Bronchial epithelial cell (primary cell): ENCODE results near the gene SRGAP1. TPM values are rescaled to one million over a fixed set of nuclear protein-coding genes. Genes with fewer than 3 reads are reported as not detected.

Source experiments
- DNase-seq: peaks from one replicate; pipeline ENCODE4 v3.0.0-alpha.2; 2010; ENCODE audit warnings: low read depth
- FAIRE-seq: peaks from 2 replicates; lab custom pipeline; 2011; peaks lifted over from hg19 to GRCh38; lab: Jason Lieb, UNC
- H3K27me3 ChIP-seq: 2 replicates; pipeline ENCODE4 v1.5.1; 2011; ENCODE audit warnings: low read length; ENCODE audit not compliant: control insufficient read depth, insufficient read depth
- H3K36me3 ChIP-seq: 2 replicates; pipeline ENCODE4 v1.5.1; 2011; ENCODE audit warnings: low read length; ENCODE audit not compliant: control insufficient read depth, insufficient read depth
- H3K4me3 ChIP-seq: 2 replicates; pipeline ENCODE4 v1.5.1; 2011; ENCODE audit warnings: mild to moderate bottlenecking, low read depth, low read length, control low read depth
- CTCF ChIP-seq: IDR thresholded peaks from 2 replicates; pipeline ENCODE4 v1.5.1; 2011; ENCODE audit warnings: mild to moderate bottlenecking, moderate library complexity, low read length, control low read depth, inconsistent platforms; ENCODE audit not compliant: insufficient read depth, severe bottlenecking
- total RNA-seq: library from RNA; depleted of rRNA; stranded (reverse); fragments of >200 nt; gene quantifications from 2 replicates; pipeline ENCODE4 v1.2.1, GENCODE V29; 2014

The SRGAP1 gene
- total RNA-seq, 1 donor from 2014 or later, result 4.5 TPM

- DNase-seq (peak; percentile 75), FAIRE-seq (no peak)
- TF ChIP-seq CTCF, result no peak
- Histone ChIP-seq H3K4me3 (no peak overlapping the region), H3K27me3 (no peaks in the 10 kb centered on the region), H3K36me3 (no peaks in the 10 kb centered on the region)
Observed at GRCh38 chr12:63822352-63822751, 22.1 kb upstream of the SRGAP1 start.

- DNase-seq (no peak), FAIRE-seq (peak; percentile 86)
- no peaks in the 10 kb centered on the region for H3K27me3 ChIP-seq
Observed at GRCh38 chr12:63823040-63823439, 21.5 kb upstream of the SRGAP1 start.

GRCh38 chr12:63826006-63826585, 18.4 kb upstream of the SRGAP1 start:
- peak; percentile 67 for TF ChIP-seq CTCF
- H3K36me3 ChIP-seq, result no peaks in the 10 kb centered on the region
- DNase-seq, result peak; percentile 65
- H3K27me3 ChIP-seq, result no peaks in the 10 kb centered on the region
- no peak for FAIRE-seq
- H3K4me3 ChIP-seq, result no peak overlapping the region

More at GRCh38 chr12:63823040-63823439, 21.5 kb upstream of the SRGAP1 start:
- no peak for TF ChIP-seq CTCF
- no peak overlapping the region for H3K4me3 ChIP-seq
- H3K36me3 ChIP-seq, result no peaks in the 10 kb centered on the region

GRCh38 chr12:63828867-63829266, 15.6 kb upstream of the SRGAP1 start:
- no peak for TF ChIP-seq CTCF
- DNase-seq (no peak), FAIRE-seq (no peak)
- no peaks in the 10 kb centered on the region for H3K27me3 ChIP-seq
- H3K36me3 ChIP-seq, result no peaks in the 10 kb centered on the region
- no peak overlapping the region for H3K4me3 ChIP-seq

- no peaks in the 10 kb centered on the region for H3K27me3 ChIP-seq
- no peak for FAIRE-seq
- no peak for TF ChIP-seq CTCF
- H3K4me3 ChIP-seq, result no peak overlapping the region
- no peaks in the 10 kb centered on the region for H3K36me3 ChIP-seq
- no peak for DNase-seq
Observed at GRCh38 chr12:63836046-63836445, 8.5 kb upstream of the SRGAP1 start.

- Histone ChIP-seq H3K27me3 (no peaks in the 10 kb centered on the region), H3K4me3 (no peak overlapping the region), H3K36me3 (no peaks in the 10 kb centered on the region)
- FAIRE-seq (no peak), DNase-seq (no peak)
- TF ChIP-seq CTCF, result no peak
Observed at GRCh38 chr12:63836936-63837335, 7.6 kb upstream of the SRGAP1 start.
